Spleen (tissue), 7 donors: Measurements from ENCODE around the gene FBXO33.

ENCODE experiments used
- CTCF ChIP-seq, 11 experiments: fragments of 200-600 bp in 7 of 11; fragments of 450-650 bp in 4 of 11; sonication (generic) in 4 of 11; IDR thresholded peaks in 8 of 11; conservative IDR thresholded peaks in 3 of 11; 1 replicate in 7 of 11; 2 replicates in 4 of 11; pipeline versions ENCODE4 v1.4.0 to v1.8.0; 2016 to 2021; ENCODE audit warnings: antibody characterized with exemption in 11 of 11, inconsistent platforms in 4 of 11, mild to moderate bottlenecking in 1 of 11
- POLR2A ChIP-seq, 3 donors: fragments of 450-650 bp; IDR thresholded peaks; one replicate each; pipeline ENCODE4 v1.5.1; 2017; ENCODE audit warnings: antibody characterized with exemption in 3 of 3, mild to moderate bottlenecking in 1 of 3
- POLR2AphosphoS5 ChIP-seq, 3 donors: sonication (generic); formaldehyde crosslinking; IDR thresholded peaks; one replicate each; pipeline ENCODE4 v1.5.1; 2017; ENCODE audit warnings: antibody characterized with exemption in 3 of 3
- donor health status: DM: no; HTN: no; CAD: no; lungs with moderate emphysema.
- donor health status: DM: no; HTN: no; CAD: no.
- donor health status: DM: no; HTN: no; CAD: no.

DNA sequence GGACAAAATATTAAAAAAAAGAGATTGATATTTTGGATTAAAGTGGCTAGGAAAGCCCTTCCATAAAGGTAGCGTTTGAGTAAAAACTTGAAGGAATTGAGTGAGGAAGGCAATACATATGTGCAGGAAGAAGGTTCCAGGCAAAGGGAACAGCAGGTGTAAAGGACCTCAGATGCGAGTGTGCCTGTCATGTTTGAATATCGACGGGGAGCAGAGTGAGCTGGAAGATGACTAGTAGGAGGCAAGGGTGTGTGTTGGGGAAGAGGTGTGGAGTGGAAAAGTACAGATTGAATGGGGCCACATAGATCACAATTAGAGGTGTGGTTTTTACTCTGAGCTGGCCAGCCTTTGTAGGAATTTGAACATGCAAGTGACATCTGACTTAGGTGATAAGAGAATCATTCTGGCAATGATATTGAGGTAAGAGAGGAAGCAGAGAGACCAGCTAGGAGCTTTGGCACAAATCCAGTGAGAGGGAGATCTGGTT lies 15.0 kb upstream of the FBXO33 start:
- TF ChIP-seq CTCF (IDR thresholded peaks at IDR 0.05 in 8 of 11, conservative IDR thresholded peaks at IDR 0.05 in 3 of 11) = no peak
- no peak for TF ChIP-seq POLR2AphosphoS5 (IDR thresholded peaks at IDR 0.05)
- no peak for TF ChIP-seq POLR2A (IDR thresholded peaks at IDR 0.05)
